Measurements from ENCODE around the gene GRID2. TPM values are rescaled to one million over a fixed set of nuclear protein-coding genes. Genes with fewer than 3 reads are reported as not detected.

GRID2 gene
- total and polyA plus RNA-seq, 11 donors = 0.29 to 0.38 (median 0.33) TPM; not detected in 8

DNA sequence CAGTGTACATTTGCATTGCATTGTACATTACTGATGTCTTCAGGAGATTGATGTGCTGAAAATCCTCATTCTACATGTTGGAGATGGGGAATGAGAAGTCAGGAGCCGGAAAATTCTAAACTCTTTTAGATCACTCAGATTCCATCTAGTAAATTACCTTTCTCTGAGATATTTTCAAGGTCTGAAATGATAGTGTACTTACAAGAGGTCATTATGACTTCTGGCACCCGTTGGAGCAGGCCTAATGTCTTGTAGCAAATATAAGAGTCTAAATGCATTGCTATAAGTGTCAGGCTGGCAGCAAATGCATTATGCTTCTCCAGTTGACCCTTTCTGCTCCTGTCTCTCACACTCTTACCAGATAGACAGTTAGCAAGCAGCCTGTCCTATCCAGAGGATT, 692.8 kb downstream of the GRID2 start:
- Histone ChIP-seq H3K4me3 (no peak overlapping the region), H3K4me1 (no peaks in the 10 kb centered on the region), H3K27me3 (no peaks in the 10 kb centered on the region), H3K36me3 (no peaks in the 10 kb centered on the region), H3K9me3 (no peaks in the 10 kb centered on the region), H3K27ac (no peak overlapping the region)
- intact Hi-C loops (cut with DNase I) = no loop called here
- WGBS, 4 donors = 66 to 79% (median 76%) methylated on average over 2 of the region's 2 CpGs
- ATAC-seq (no peak), DNase-seq (no peak)
- TF ChIP-seq POLR2A (IDR thresholded peaks at IDR 0.05) (no peak), CTCF (IDR thresholded peaks at IDR 0.05) (no peak)

GRCh38 chr4:93000910-93001309, 697.1 kb downstream of the GRID2 start:
- Histone ChIP-seq H3K4me3 (no peak overlapping the region), H3K9me3 (no peaks in the 10 kb centered on the region), H3K4me1 (no peaks in the 10 kb centered on the region), H3K36me3 (no peaks in the 10 kb centered on the region), H3K27me3 (no peaks in the 10 kb centered on the region), H3K27ac (no peak overlapping the region)
- intact Hi-C loops (cut with DNase I) = no loop called here
- no peak for DNase-seq
- no peak for ATAC-seq
- TF ChIP-seq CTCF (IDR thresholded peaks at IDR 0.05) = no peak

GRCh38 chr4:93002240-93002639, 698.5 kb downstream of the GRID2 start:
- H3K27ac ChIP-seq = no peak overlapping the region
- no peaks in the 10 kb centered on the region for H3K27me3 ChIP-seq
- no peak overlapping the region for H3K4me3 ChIP-seq
- no peak for ATAC-seq
- intact Hi-C loops (cut with DNase I) = no loop called here
- H3K4me1 ChIP-seq = no peaks in the 10 kb centered on the region
- no peak for DNase-seq
- H3K9me3 ChIP-seq = no peaks in the 10 kb centered on the region
- TF ChIP-seq CTCF (IDR thresholded peaks at IDR 0.05) (no peak), POLR2A (IDR thresholded peaks at IDR 0.05) (no peak)
- no peaks in the 10 kb centered on the region for H3K36me3 ChIP-seq
- 79 to 88% (median 80%) methylated on average over 4 of the region's 4 CpGs for WGBS, 4 donors

DNA sequence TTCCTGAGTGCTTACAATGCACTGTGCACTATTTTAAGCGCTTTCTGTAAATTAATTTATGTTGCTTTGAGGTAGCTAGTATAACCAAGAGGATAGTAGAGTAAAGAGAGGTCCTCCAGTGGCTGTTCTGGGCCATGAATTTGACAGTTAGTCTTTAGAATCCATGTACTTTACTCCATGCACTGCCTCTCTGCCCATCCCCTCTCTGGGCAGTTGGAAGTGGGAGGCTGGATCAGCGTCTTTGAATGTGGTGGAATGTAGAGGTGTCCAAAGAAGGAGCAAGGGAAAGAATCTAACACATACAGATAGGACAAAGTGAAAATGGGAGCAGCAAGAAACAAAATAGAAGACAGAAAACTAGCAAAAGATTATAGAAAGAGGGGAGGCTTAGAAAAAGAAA, 712.6 kb downstream of the GRID2 start:
- TF ChIP-seq CTCF (IDR thresholded peaks at IDR 0.05) = no peak
- TF ChIP-seq POLR2A (IDR thresholded peaks at IDR 0.05) = no peak
- intact Hi-C loops (cut with DNase I) = no loop called here
- no peak for DNase-seq
- Histone ChIP-seq H3K27me3 (no peaks in the 10 kb centered on the region), H3K9me3 (no peaks in the 10 kb centered on the region), H3K36me3 (no peaks in the 10 kb centered on the region), H3K4me1 (no peaks in the 10 kb centered on the region), H3K4me3 (no peak overlapping the region), H3K27ac (no peak overlapping the region)
- 68 to 78% (median 75%) methylated on average over 2 of the region's 2 CpGs for WGBS, 4 donors
- no peak for ATAC-seq
